IMR-90 (cell line): ENCODE results near the gene SFXN3. TPM values are rescaled to one million over a fixed set of nuclear protein-coding genes. Genes with fewer than 3 reads are reported as not detected.

Experiments used
- ATAC-seq: fragments of 200-7000 bp; cut with Tn5 transposase; 2 replicates; pipeline ENCODE4 v1.9.1; 2020; ENCODE audit warnings: low read depth, mild to moderate bottlenecking, moderate library complexity
- BruUV-seq: library from RNA; stranded (reverse); fragments of 400-500 nt; replicated peaks from 2 replicates; lab custom pipeline; 2021; lab: Mats Ljungman, UMichigan
- CTCF ChIA-PET: fragments of 300-600 bp; formaldehyde crosslinking; extraction: SDS; loops from one replicate; lab custom pipeline; 2021; ENCODE audit warnings: antibody characterized with exemption; lab: Yijun Ruan, JAX
- POLR2A ChIA-PET: fragments of 300-600 bp; sonication (Branson Sonifier 250); formaldehyde crosslinking; loops from one replicate; lab custom pipeline; 2022; ENCODE audit warnings: antibody characterized with exemption; ENCODE audit not compliant: unreplicated experiment; lab: Charles Lee
- DNase-seq: peaks from one replicate; pipeline ENCODE4 v3.0.0; 2013
- H2AFZ ChIP-seq: replicated peaks from 2 replicates; pipeline ENCODE3; 2013; ENCODE audit warnings: low read length, mild to moderate bottlenecking; ENCODE audit not compliant: poor library complexity
- H2AK5ac ChIP-seq: 2 replicates; pipeline ENCODE4 v1.6.1; 2013; ENCODE audit warnings: low read depth, low read length, inconsistent platforms
- H2AK9ac ChIP-seq: replicated peaks from 2 replicates; pipeline ENCODE3; 2013; ENCODE audit warnings: mild to moderate bottlenecking, low read depth, low read length, moderate library complexity; ENCODE audit not compliant: poor library complexity
- H2BK120ac ChIP-seq: 2 replicates; pipeline ENCODE4 v1.6.1; 2013; ENCODE audit warnings: low read depth, low read length, inconsistent platforms
- H2BK15ac ChIP-seq: 3 replicates; pipeline ENCODE4 v1.6.1; 2013; ENCODE audit warnings: low read depth, low read length, inconsistent platforms
- H2BK20ac ChIP-seq: 2 replicates; pipeline ENCODE4 v1.6.1; 2013; ENCODE audit warnings: low read depth, mild to moderate bottlenecking, inconsistent platforms, low read length, moderate library complexity
- H2BK5ac ChIP-seq: 2 replicates; pipeline ENCODE4 v1.6.1; 2013; ENCODE audit warnings: mild to moderate bottlenecking, low read depth, low read length, inconsistent platforms; ENCODE audit not compliant: poor library complexity, severe bottlenecking
- H3K14ac ChIP-seq: replicated peaks from 2 replicates; pipeline ENCODE4 v1.6.1; 2013; ENCODE audit warnings: low read depth, low read length, inconsistent platforms
- H3K18ac ChIP-seq: 2 replicates; pipeline ENCODE4 v1.6.1; 2013; ENCODE audit warnings: low read depth, low read length, control low read depth
- H3K23ac ChIP-seq: 2 replicates; pipeline ENCODE4 v1.6.1; 2013; ENCODE audit warnings: low read depth, low read length, inconsistent platforms
- H3K27ac ChIP-seq: 2 replicates; pipeline ENCODE4 v1.5.1; 2013; ENCODE audit warnings: mild to moderate bottlenecking, control low read depth, low read length; ENCODE audit not compliant: insufficient read depth
- H3K27me3 ChIP-seq: 2 replicates; pipeline ENCODE4 v1.6.1; 2013; ENCODE audit warnings: low read length; ENCODE audit not compliant: control insufficient read depth, insufficient read depth
- H3K36me3 ChIP-seq: 2 replicates; pipeline ENCODE4 v1.6.1; 2013; ENCODE audit warnings: low read length, mixed read lengths; ENCODE audit not compliant: control insufficient read depth, insufficient read depth
- H3K4ac ChIP-seq: 2 replicates; pipeline ENCODE4 v1.6.1; 2013; ENCODE audit warnings: low read depth, low read length, inconsistent platforms
- H3K4me1 ChIP-seq: 2 replicates; pipeline ENCODE4 v1.6.1; 2013; ENCODE audit warnings: low read length, mixed read lengths; ENCODE audit not compliant: control insufficient read depth, insufficient read depth
- H3K4me2 ChIP-seq: 2 replicates; pipeline ENCODE4 v1.6.1; 2013; ENCODE audit warnings: low read depth, mild to moderate bottlenecking, control low read depth, low read length, moderate library complexity
- H3K4me3 ChIP-seq: 2 replicates; pipeline ENCODE4 v1.5.1; 2013; ENCODE audit warnings: low read depth, mild to moderate bottlenecking, control low read depth, low read length, moderate library complexity; ENCODE audit not compliant: insufficient read depth
- H3K56ac ChIP-seq: 2 replicates; pipeline ENCODE4 v1.6.1; 2013; ENCODE audit warnings: low read length, inconsistent platforms; ENCODE audit not compliant: insufficient read depth; ENCODE audit errors: extremely low read depth
- H3K79me1 ChIP-seq, 2 experiments: 2 replicates each; pipeline ENCODE4 v1.6.1; 2013; ENCODE audit warnings: low read length in 2 of 2, inconsistent platforms in 1 of 2, low read depth in 1 of 2
- H3K9ac ChIP-seq: 2 replicates; pipeline ENCODE4 v1.6.1; 2013; ENCODE audit warnings: low read depth, low read length, control low read depth
- H3K9me1 ChIP-seq: 2 replicates; pipeline ENCODE4 v1.6.1; 2013; ENCODE audit warnings: low read length, inconsistent platforms; ENCODE audit not compliant: insufficient read depth
- H3K9me3 ChIP-seq: 2 replicates; pipeline ENCODE4 v1.6.1; 2013; ENCODE audit warnings: low read length; ENCODE audit not compliant: control insufficient read depth, insufficient read depth
- H4K20me1 ChIP-seq: 2 replicates; pipeline ENCODE4 v1.6.1; 2013; ENCODE audit warnings: low read length, inconsistent platforms; ENCODE audit not compliant: insufficient read depth
- H4K5ac ChIP-seq: 2 replicates; pipeline ENCODE4 v1.6.1; 2013; ENCODE audit warnings: mild to moderate bottlenecking, low read depth, low read length, control low read depth
- H4K8ac ChIP-seq, 2 experiments: 2 replicates each; pipeline ENCODE4 v1.6.1; 2013; ENCODE audit warnings: low read depth in 2 of 2, low read length in 2 of 2, control low read depth in 1 of 2, inconsistent platforms in 1 of 2
- H4K91ac ChIP-seq: 2 replicates; pipeline ENCODE4 v1.6.1; 2013; ENCODE audit warnings: low read depth, low read length, inconsistent platforms; ENCODE audit not compliant: insufficient read depth
- MAZ ChIP-seq: IDR thresholded peaks from 2 replicates; pipeline ENCODE4 v1.6.1; 2012; ENCODE audit warnings: low read depth, mild to moderate bottlenecking, low read length, improper control_type of control experiment, moderate library complexity, borderline replicate concordance
- WGBS, 2 experiments: methylation state at CpG; one replicate each; pipeline versions ENCODE4 v1.1.5 to v1.1.7; 2013; ENCODE audit warnings: missing lambda C conversion rate in 2 of 2; ENCODE audit not compliant: insufficient read length in 1 of 2; ENCODE audit errors: extremely low coverage in 2 of 2; 5-methylcytosine and 5-hydroxymethylcytosine counted together
- dilution Hi-C: fragments of 300-500 bp; cut with HindIII; formaldehyde crosslinking; loops from one replicate; pipeline ENCODE4 v1.14.3; 2018; ENCODE audit warnings: low sequenced_read_pairs; ENCODE audit not compliant: unreplicated experiment
- in situ Hi-C: fragments of 300-500 bp; cut with MboI; formaldehyde crosslinking; loops from 3 replicates; pipeline ENCODE4 v1.14.3; 2019; ENCODE audit warnings: low sequenced_read_pairs, inconsistent platforms, mixed read lengths
- intact Hi-C: fragments of 100-400 bp; cut with micrococcal nuclease; formaldehyde crosslinking; loops from 2 replicates; pipeline ENCODE4 v1.10.0; 2022
- polyA plus RNA-seq, 3 experiments: library from polyadenylated mRNA; depleted of rRNA; stranded (reverse); fragments of >200 nt; gene quantifications; 2 replicates each; pipeline ENCODE4 v1.2.3, GENCODE V29; 2012; ENCODE audit warnings: low replicate concordance in 1 of 3
- total RNA-seq: library from RNA; depleted of rRNA; stranded (reverse); fragments of >200 nt; gene quantifications from 2 replicates; pipeline ENCODE4 v1.2.3, GENCODE V29; 2012

SFXN3 gene
- total and polyA plus RNA-seq, 2 of the 4 experiments (the other 2 are of a cell fraction), result 64.7 to 77.2 TPM

GRCh38 chr10:100983868-100984671, 47.0 kb upstream of the SFXN3 start:
- Histone ChIP-seq H4K8ac (no peak overlapping the region), H3K4me3 (no peak overlapping the region), H3K4ac (no peak overlapping the region), H4K5ac (no peak overlapping the region), H2BK120ac (no peak overlapping the region), H3K27me3 (no peaks in the 10 kb centered on the region), H2AK5ac (no peak overlapping the region), H2BK20ac (no peak overlapping the region), H3K9me1 (peaks cover 13% of the 10 kb centered on the region), H3K36me3 (peaks cover 28% of the 10 kb centered on the region), H3K27ac (no peak overlapping the region), H2AFZ (no peak overlapping the region), H2BK5ac (no peak overlapping the region), H3K9me3 (no peaks in the 10 kb centered on the region), H4K91ac (no peak overlapping the region), H3K79me1 (peaks cover 36 to 50% of the 10 kb centered on the region in 2 experiments), H3K23ac (no peak overlapping the region), H3K18ac (no peak overlapping the region), H3K9ac (no peak overlapping the region), H2AK9ac (no peak overlapping the region), H2BK15ac (no peak overlapping the region), H3K4me1 (peaks cover 8% of the 10 kb centered on the region; the same call in 1 of the 2 replicates), H3K56ac (no peak overlapping the region), H3K4me2 (no peak overlapping the region), H4K20me1 (0 out of 2 replicates have a peak, but pooled peaks cover 3% of the 10 kb centered on the region), H3K14ac (no peak overlapping the region)
- ChIA-PET POLR2A (interaction anchor here (0.6 kb wide), 1 partner anchor 370 kb away, joined by 4 read pairs; no protein-coding TSS in a partner anchor), CTCF (no interaction called here)
- TF ChIP-seq MAZ, result no peak
- in situ Hi-C loops, result no loop called here
- WGBS, 2 experiments, result 85% methylated on average over 8 of the region's 13 CpGs; no CpG with 5 or more reads in 1 of the 2 experiments
- intact Hi-C loops, result no loop called here
- dilution Hi-C loops, result no loop called here
- no TSS peak for BruUV-seq
- no peak for DNase-seq
- ATAC-seq, result no peak
